ENCODE measurements around the gene CNDP1. TPM values are rescaled to one million over a fixed set of nuclear protein-coding genes. Genes with fewer than 3 reads are reported as not detected.

Gene CNDP1
- total RNA-seq, 1 donor from 2014 or later, result 4.0 TPM

- no peak for DNase-seq (ENCODE audit: low spot score)
Measured at GRCh38 chr18:74506448-74507084, 27.7 kb upstream of the CNDP1 start.

GRCh38 chr18:74507097-74507881 is 27.0 kb upstream of the CNDP1 start:
- no peak for DNase-seq (ENCODE audit: low spot score)

- no peak for DNase-seq (ENCODE audit: low spot score)
Measured at GRCh38 chr18:74507927-74508326, 26.4 kb upstream of the CNDP1 start.

GRCh38 chr18:74508366-74508765 is 25.9 kb upstream of the CNDP1 start:
- DNase-seq (ENCODE audit: low spot score), result no peak

GRCh38 chr18:74508821-74509225 is 25.5 kb upstream of the CNDP1 start:
- no peak for DNase-seq (ENCODE audit: low spot score)

- no peak for DNase-seq (ENCODE audit: low spot score)
Measured at GRCh38 chr18:74509856-74510769, 24.2 kb upstream of the CNDP1 start.

GRCh38 chr18:74510770-74511095 is 23.6 kb upstream of the CNDP1 start:
- DNase-seq (ENCODE audit: low spot score), result no peak

GRCh38 chr18:74511823-74512222 is 22.5 kb upstream of the CNDP1 start:
- DNase-seq (ENCODE audit: low spot score), result no peak

GRCh38 chr18:74512321-74513053 is 21.8 kb upstream of the CNDP1 start:
- no peak for DNase-seq (ENCODE audit: low spot score)

GRCh38 chr18:74513149-74513882 is 21.0 kb upstream of the CNDP1 start:
- no peak for DNase-seq (ENCODE audit: low spot score)

GRCh38 chr18:74513883-74514205 is 20.5 kb upstream of the CNDP1 start:
- DNase-seq (ENCODE audit: low spot score), result no peak

GRCh38 chr18:74514860-74515495 is 19.3 kb upstream of the CNDP1 start:
- DNase-seq (ENCODE audit: low spot score), result no peak

- no peak for DNase-seq (ENCODE audit: low spot score)
Measured at GRCh38 chr18:74515620-74516231, 18.6 kb upstream of the CNDP1 start.

GRCh38 chr18:74516271-74517235 is 17.7 kb upstream of the CNDP1 start:
- DNase-seq (ENCODE audit: low spot score), result no peak

GRCh38 chr18:74517236-74517630 is 17.1 kb upstream of the CNDP1 start:
- no peak for DNase-seq (ENCODE audit: low spot score)

GRCh38 chr18:74518456-74519295 is 15.6 kb upstream of the CNDP1 start:
- DNase-seq (ENCODE audit: low spot score), result no peak

GRCh38 chr18:74519320-74520095 is 14.8 kb upstream of the CNDP1 start:
- DNase-seq (ENCODE audit: low spot score), result no peak

All from mucosa of gallbladder (tissue), 1 donor.